Caco-2 (cell line): ENCODE measurements around the gene CNKSR2. TPM values are rescaled to one million over a fixed set of nuclear protein-coding genes. Genes with fewer than 3 reads are reported as not detected.

Experiments used
- BruUV-seq: library from RNA; stranded (reverse); fragments of 400-500 nt; replicated peaks from 2 replicates; lab custom pipeline; 2021; lab: Mats Ljungman, UMichigan
- CTCF ChIA-PET: fragments of 300-600 bp; sonication (Branson Sonifier 250); formaldehyde crosslinking; loops from one replicate; lab custom pipeline; 2022; ENCODE audit warnings: antibody characterized with exemption; lab: Charles Lee
- POLR2A ChIA-PET: fragments of 300-600 bp; sonication (Branson Sonifier 250); formaldehyde crosslinking; loops from one replicate; lab custom pipeline; 2022; ENCODE audit warnings: antibody characterized with exemption; lab: Charles Lee
- DNase-seq, 2 experiments: peaks; one replicate each; pipeline versions ENCODE4 v3.0.0 to v3.0.0-alpha.2; 2020 to 2022
- H3K27me3 ChIP-seq: replicated peaks from 2 replicates; pipeline ENCODE4 v1.6.0; 2011; ENCODE audit warnings: low read length; ENCODE audit not compliant: control insufficient read depth, insufficient read depth
- H3K36me3 ChIP-seq: 2 replicates; pipeline ENCODE4 v1.5.1; 2011; ENCODE audit warnings: low read length; ENCODE audit not compliant: control insufficient read depth, insufficient read depth
- H3K4me1 ChIP-seq: fragments of 250-450 bp; sonication (Bioruptor Pico); 2 replicates; pipeline ENCODE4 v1.5.1; 2020; ENCODE audit warnings: mild to moderate bottlenecking
- H3K4me3 ChIP-seq: 2 replicates; pipeline ENCODE4 v1.5.1; 2011; ENCODE audit warnings: low read depth, mild to moderate bottlenecking, control low read depth, low read length
- H3K9me3 ChIP-seq: fragments of 250-450 bp; sonication (Bioruptor Pico); 2 replicates; pipeline ENCODE4 v1.5.1; 2020; ENCODE audit warnings: mild to moderate bottlenecking, moderate library complexity
- H3K27ac Mint-ChIP-seq: one replicate; pipeline ENCODE4 v1.8.0; 2022; ENCODE audit warnings: mixed read lengths; ENCODE audit not compliant: unreplicated experiment
- H3K27me3 Mint-ChIP-seq: one replicate; pipeline ENCODE4 v1.8.0; 2022; ENCODE audit warnings: mixed read lengths; ENCODE audit not compliant: insufficient read depth, unreplicated experiment
- H3K36me3 Mint-ChIP-seq: one replicate; pipeline ENCODE4 v1.8.0; 2022; ENCODE audit warnings: mild to moderate bottlenecking, mixed read lengths; ENCODE audit not compliant: insufficient read depth, unreplicated experiment
- H3K4me1 Mint-ChIP-seq: one replicate; pipeline ENCODE4 v1.8.0; 2022; ENCODE audit warnings: low read depth, mixed read lengths; ENCODE audit not compliant: unreplicated experiment
- H3K4me3 Mint-ChIP-seq: one replicate; pipeline ENCODE4 v1.8.0; 2022; ENCODE audit warnings: mild to moderate bottlenecking, moderate library complexity, mixed read lengths; ENCODE audit not compliant: unreplicated experiment
- H3K9me3 Mint-ChIP-seq: one replicate; pipeline ENCODE4 v1.8.0; 2022; ENCODE audit warnings: mixed read lengths; ENCODE audit not compliant: unreplicated experiment
- intact Hi-C: fragments of 100-400 bp; cut with micrococcal nuclease; formaldehyde crosslinking; loops from one replicate; pipeline ENCODE4 v1.10.0; 2022; ENCODE audit not compliant: unreplicated experiment
- total RNA-seq: library from RNA; stranded (reverse); gene quantifications from 2 replicates; pipeline ENCODE4 v1.2.3, GENCODE V29; 2022
- TF ChIP-seq, protein P1 (sequence below), 2 experiments: fragments of 200-600 bp in 1 of 2; IDR thresholded peaks; 1 replicate in 1 of 2; 2 replicates in 1 of 2; pipeline versions ENCODE4 v1.5.1 to v1.8.0; 2011 to 2022; ENCODE audit warnings: antibody characterized with exemption in 1 of 2, control low read depth in 1 of 2, inconsistent platforms in 1 of 2, low read depth in 1 of 2, low read length in 1 of 2, mild to moderate bottlenecking in 1 of 2, moderate library complexity in 1 of 2; ENCODE audit not compliant: insufficient read depth in 1 of 2, severe bottlenecking in 1 of 2, unreplicated experiment in 1 of 2

The CNKSR2 gene
- total RNA-seq, 1 experiment from 2014 or later: not detected

- no TSS peak for BruUV-seq
These were observed 309.7 kb downstream of the CNKSR2 start for GRCh38 chrX:21683941-21684340.

DNA sequence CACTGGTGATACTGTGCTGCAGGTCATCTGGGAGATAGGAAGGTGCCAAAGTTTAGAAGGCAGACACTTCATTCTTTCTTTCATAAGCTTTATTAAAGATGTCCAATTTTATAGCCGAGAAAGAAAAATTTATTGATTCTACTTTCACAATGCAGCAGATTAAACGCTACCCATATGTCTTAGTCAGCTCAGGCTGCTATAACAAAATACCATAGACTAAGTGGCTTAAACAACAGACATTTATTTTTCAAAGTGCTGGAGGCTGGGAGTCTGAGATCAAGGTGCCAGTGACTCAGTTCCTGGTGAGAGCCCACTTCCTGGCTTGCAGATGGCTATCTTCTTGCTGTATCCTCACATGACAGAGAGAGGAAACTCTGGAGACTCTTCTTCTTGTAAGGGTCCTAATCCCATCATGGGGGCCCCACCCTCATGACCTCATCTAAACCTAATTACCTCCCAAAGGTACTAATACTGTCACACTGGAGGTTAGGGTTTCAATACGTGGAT, 317.3 kb downstream of the CNKSR2 start:
- TF ChIP-seq, protein P1, sequence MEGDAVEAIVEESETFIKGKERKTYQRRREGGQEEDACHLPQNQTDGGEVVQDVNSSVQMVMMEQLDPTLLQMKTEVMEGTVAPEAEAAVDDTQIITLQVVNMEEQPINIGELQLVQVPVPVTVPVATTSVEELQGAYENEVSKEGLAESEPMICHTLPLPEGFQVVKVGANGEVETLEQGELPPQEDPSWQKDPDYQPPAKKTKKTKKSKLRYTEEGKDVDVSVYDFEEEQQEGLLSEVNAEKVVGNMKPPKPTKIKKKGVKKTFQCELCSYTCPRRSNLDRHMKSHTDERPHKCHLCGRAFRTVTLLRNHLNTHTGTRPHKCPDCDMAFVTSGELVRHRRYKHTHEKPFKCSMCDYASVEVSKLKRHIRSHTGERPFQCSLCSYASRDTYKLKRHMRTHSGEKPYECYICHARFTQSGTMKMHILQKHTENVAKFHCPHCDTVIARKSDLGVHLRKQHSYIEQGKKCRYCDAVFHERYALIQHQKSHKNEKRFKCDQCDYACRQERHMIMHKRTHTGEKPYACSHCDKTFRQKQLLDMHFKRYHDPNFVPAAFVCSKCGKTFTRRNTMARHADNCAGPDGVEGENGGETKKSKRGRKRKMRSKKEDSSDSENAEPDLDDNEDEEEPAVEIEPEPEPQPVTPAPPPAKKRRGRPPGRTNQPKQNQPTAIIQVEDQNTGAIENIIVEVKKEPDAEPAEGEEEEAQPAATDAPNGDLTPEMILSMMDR (IDR thresholded peaks at IDR 0.05; ENCODE audit: insufficient read depth in 1 of 2, low read depth in 1 of 2, low read length in 1 of 2, severe bottlenecking in 1 of 2, unreplicated experiment in 1 of 2): no peak
- Histone ChIP-seq H3K36me3 (no peaks in the 10 kb centered on the region), H3K9me3 (no peaks in the 10 kb centered on the region), H3K27me3 (no peaks in the 10 kb centered on the region), H3K4me3 (no peak overlapping the region), H3K4me1 (0 out of 2 replicates have a peak, but pooled peaks cover 4% of the 10 kb centered on the region)
- Mint-ChIP-seq H3K27ac (no peak overlapping the region), H3K4me1 (no peaks in the 10 kb centered on the region), H3K4me3 (no peak overlapping the region), H3K27me3 (no peaks in the 10 kb centered on the region), H3K9me3 (no peaks in the 10 kb centered on the region), H3K36me3 (no peaks in the 10 kb centered on the region)
- no peak for DNase-seq
- no TSS peak for BruUV-seq
- ChIA-PET POLR2A (no interaction called here), CTCF (no interaction called here)
- intact Hi-C loops: no loop called here

More at GRCh38 chrX:21683941-21684340, 309.7 kb downstream of the CNKSR2 start:
- ChIA-PET POLR2A (no interaction called here), CTCF (no interaction called here)
- no peaks in the 10 kb centered on the region for H3K27me3 ChIP-seq
- Mint-ChIP-seq H3K36me3 (no peaks in the 10 kb centered on the region), H3K4me3 (no peak overlapping the region), H3K9me3 (peaks cover 10% of the 10 kb centered on the region), H3K4me1 (no peaks in the 10 kb centered on the region), H3K27me3 (no peaks in the 10 kb centered on the region), H3K27ac (no peak overlapping the region)
- no peak overlapping the region for H3K4me3 ChIP-seq
- no peaks in the 10 kb centered on the region for H3K9me3 ChIP-seq
- TF ChIP-seq, protein P1 (IDR thresholded peaks at IDR 0.05; ENCODE audit: insufficient read depth in 1 of 2, low read depth in 1 of 2, low read length in 1 of 2, severe bottlenecking in 1 of 2, unreplicated experiment in 1 of 2): no peak
- H3K4me1 ChIP-seq: 0 out of 2 replicates have a peak, but pooled peaks cover 4% of the 10 kb centered on the region
- DNase-seq: no peak
- no peaks in the 10 kb centered on the region for H3K36me3 ChIP-seq
- intact Hi-C loops: no loop called here

GRCh38 chrX:21698272-21698671, 324.1 kb downstream of the CNKSR2 start:
- Mint-ChIP-seq H3K27ac (no peak overlapping the region), H3K9me3 (no peaks in the 10 kb centered on the region), H3K27me3 (no peaks in the 10 kb centered on the region), H3K4me1 (no peaks in the 10 kb centered on the region), H3K36me3 (no peaks in the 10 kb centered on the region), H3K4me3 (no peak overlapping the region)
- Histone ChIP-seq H3K4me3 (no peak overlapping the region), H3K4me1 (no peaks in the 10 kb centered on the region), H3K27me3 (no peaks in the 10 kb centered on the region), H3K9me3 (no peaks in the 10 kb centered on the region), H3K36me3 (no peaks in the 10 kb centered on the region)
- ChIA-PET CTCF (no interaction called here), POLR2A (no interaction called here)
- intact Hi-C loops: no loop called here
- DNase-seq: no peak
- TF ChIP-seq, protein P1 (IDR thresholded peaks at IDR 0.05; ENCODE audit: insufficient read depth in 1 of 2, low read depth in 1 of 2, low read length in 1 of 2, severe bottlenecking in 1 of 2, unreplicated experiment in 1 of 2): no peak
- BruUV-seq: no TSS peak
